MM.1S (cell line): Measurements from ENCODE around the gene ZFP90.

Experiments
- DNase-seq: peaks from one replicate; pipeline ENCODE4 v3.0.0-alpha.2; 2015
- H2AFZ ChIP-seq: fragments of 300-600 bp; sonication (generic); 2 replicates; pipeline ENCODE4 v1.6.0; 2016; ENCODE audit warnings: antibody characterized with exemption, low read length
- H3F3A ChIP-seq: fragments of 300-600 bp; sonication (generic); 2 replicates; pipeline ENCODE4 v1.6.1; 2016; ENCODE audit warnings: mild to moderate bottlenecking, antibody characterized with exemption, low read length, moderate library complexity, mixed read lengths; ENCODE audit not compliant: insufficient read depth
- H3K27ac ChIP-seq: fragments of 300-600 bp; sonication (generic); 2 replicates; pipeline ENCODE4 v1.5.1; 2016; ENCODE audit warnings: mild to moderate bottlenecking, low read length
- H3K27me3 ChIP-seq: fragments of 300-600 bp; sonication (generic); replicated peaks from 2 replicates; pipeline ENCODE4 v1.6.0; 2016; ENCODE audit warnings: low read length; ENCODE audit not compliant: insufficient read depth
- H3K36me3 ChIP-seq: fragments of 300-600 bp; sonication (generic); replicated peaks from 2 replicates; pipeline ENCODE4 v1.6.1; 2016; ENCODE audit warnings: mild to moderate bottlenecking, low read length, mixed read lengths; ENCODE audit not compliant: insufficient read depth
- H3K4me1 ChIP-seq: fragments of 300-600 bp; sonication (generic); 2 replicates; pipeline ENCODE4 v1.6.1; 2016; ENCODE audit warnings: low read length, mixed read lengths
- H3K4me2 ChIP-seq: fragments of 300-600 bp; sonication (generic); 2 replicates; pipeline ENCODE4 v1.6.0; 2016; ENCODE audit warnings: low read depth, low read length
- H3K4me3 ChIP-seq: fragments of 300-600 bp; sonication (generic); 2 replicates; pipeline ENCODE4 v1.5.1; 2016; ENCODE audit warnings: low read length, mixed read lengths
- H3K79me2 ChIP-seq: fragments of 300-600 bp; sonication (generic); 2 replicates; pipeline ENCODE4 v1.6.1; 2016; ENCODE audit warnings: mixed run types, low read length, mixed read lengths
- H3K9ac ChIP-seq: fragments of 300-600 bp; sonication (generic); 2 replicates; pipeline ENCODE4 v1.6.1; 2016; ENCODE audit warnings: low read length, mixed read lengths
- H3K9me2 ChIP-seq: fragments of 300-600 bp; sonication (generic); replicated peaks from 2 replicates; pipeline ENCODE4 v1.6.1; 2016; ENCODE audit warnings: mild to moderate bottlenecking, low read length, mixed read lengths; ENCODE audit not compliant: insufficient read depth
- H3K9me3 ChIP-seq: fragments of 300-600 bp; sonication (generic); replicated peaks from 2 replicates; pipeline ENCODE4 v1.6.1; 2016; ENCODE audit warnings: mild to moderate bottlenecking, low read length, mixed read lengths; ENCODE audit not compliant: insufficient read depth
- H4K20me1 ChIP-seq: fragments of 300-600 bp; sonication (generic); 2 replicates; pipeline ENCODE4 v1.6.1; 2016; ENCODE audit warnings: mild to moderate bottlenecking, low read length, moderate library complexity, mixed read lengths; ENCODE audit not compliant: insufficient read depth
- EZH2 ChIP-seq: fragments of 300-600 bp; sonication (generic); optimal IDR thresholded peaks from 2 replicates; pipeline ENCODE3; 2017; ENCODE audit warnings: low read depth, mild to moderate bottlenecking, antibody characterized with exemption, low read length, mixed read lengths
- EZH2phosphoT487 ChIP-seq: fragments of 300-600 bp; sonication (generic); IDR thresholded peaks from 2 replicates; pipeline ENCODE4 v1.6.1; 2018; ENCODE audit warnings: antibody characterized with exemption, low read length
- TF ChIP-seq, protein P1 (sequence below): fragments of 300-600 bp; sonication (generic); IDR thresholded peaks from 2 replicates; pipeline ENCODE4 v1.5.1; 2016; ENCODE audit warnings: antibody characterized with exemption, low read length, mixed read lengths

Gene ZFP90

GRCh38 chr16:68596266-68596665, 57.2 kb downstream of the ZFP90 start:
- no peak for DNase-seq
- Histone ChIP-seq H2AFZ (no peak overlapping the region), H3K9ac (no peak overlapping the region), H3K27ac (no peak overlapping the region), H3K4me2 (no peak overlapping the region), H3K4me1 (no peaks in the 10 kb centered on the region), H4K20me1 (no peaks in the 10 kb centered on the region), H3K36me3 (no peaks in the 10 kb centered on the region), H3K27me3 (no peaks in the 10 kb centered on the region), H3K79me2 (no peaks in the 10 kb centered on the region), H3F3A (no peaks in the 10 kb centered on the region), H3K9me2 (no peaks in the 10 kb centered on the region), H3K9me3 (no peaks in the 10 kb centered on the region), H3K4me3 (no peak overlapping the region)
- TF ChIP-seq EZH2phosphoT487 (no peak), EZH2 (no peak)
- TF ChIP-seq, protein P1, sequence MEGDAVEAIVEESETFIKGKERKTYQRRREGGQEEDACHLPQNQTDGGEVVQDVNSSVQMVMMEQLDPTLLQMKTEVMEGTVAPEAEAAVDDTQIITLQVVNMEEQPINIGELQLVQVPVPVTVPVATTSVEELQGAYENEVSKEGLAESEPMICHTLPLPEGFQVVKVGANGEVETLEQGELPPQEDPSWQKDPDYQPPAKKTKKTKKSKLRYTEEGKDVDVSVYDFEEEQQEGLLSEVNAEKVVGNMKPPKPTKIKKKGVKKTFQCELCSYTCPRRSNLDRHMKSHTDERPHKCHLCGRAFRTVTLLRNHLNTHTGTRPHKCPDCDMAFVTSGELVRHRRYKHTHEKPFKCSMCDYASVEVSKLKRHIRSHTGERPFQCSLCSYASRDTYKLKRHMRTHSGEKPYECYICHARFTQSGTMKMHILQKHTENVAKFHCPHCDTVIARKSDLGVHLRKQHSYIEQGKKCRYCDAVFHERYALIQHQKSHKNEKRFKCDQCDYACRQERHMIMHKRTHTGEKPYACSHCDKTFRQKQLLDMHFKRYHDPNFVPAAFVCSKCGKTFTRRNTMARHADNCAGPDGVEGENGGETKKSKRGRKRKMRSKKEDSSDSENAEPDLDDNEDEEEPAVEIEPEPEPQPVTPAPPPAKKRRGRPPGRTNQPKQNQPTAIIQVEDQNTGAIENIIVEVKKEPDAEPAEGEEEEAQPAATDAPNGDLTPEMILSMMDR, result no peak

- no peaks in the 10 kb centered on the region for H3K9me2 ChIP-seq
- H3F3A ChIP-seq, result no peaks in the 10 kb centered on the region
- no peak overlapping the region for H3K4me2 ChIP-seq
- H4K20me1 ChIP-seq, result no peaks in the 10 kb centered on the region
- no peaks in the 10 kb centered on the region for H3K27me3 ChIP-seq
- no peak overlapping the region for H2AFZ ChIP-seq
- H3K27ac ChIP-seq, result no peak overlapping the region
- TF ChIP-seq EZH2phosphoT487, result no peak
- H3K4me3 ChIP-seq, result no peak overlapping the region
- no peaks in the 10 kb centered on the region for H3K4me1 ChIP-seq
- H3K9ac ChIP-seq, result no peak overlapping the region
- H3K9me3 ChIP-seq, result no peaks in the 10 kb centered on the region
- DNase-seq, result no peak
- no peaks in the 10 kb centered on the region for H3K79me2 ChIP-seq
- H3K36me3 ChIP-seq, result no peaks in the 10 kb centered on the region
These were observed 60.5 kb downstream of the ZFP90 start for GRCh38 chr16:68599586-68599985.

DNA sequence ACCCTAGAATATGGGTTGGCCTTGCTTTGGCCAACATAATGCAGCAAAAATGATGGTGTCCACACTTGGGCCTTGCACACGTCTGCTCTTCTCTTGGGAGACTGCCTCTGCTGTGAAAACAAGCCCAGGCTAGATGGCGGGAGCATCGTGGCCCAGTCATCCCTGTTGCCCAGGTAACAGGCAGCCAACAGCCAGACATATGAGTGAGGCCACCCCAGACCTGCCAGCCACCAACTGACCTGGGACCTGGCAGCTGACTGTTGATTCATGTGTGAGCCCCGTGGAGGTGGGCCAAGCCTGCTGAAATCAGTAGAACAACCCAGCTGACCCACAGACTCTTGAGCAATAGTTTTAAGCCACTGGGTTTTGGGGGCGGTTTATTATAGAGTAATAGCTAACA, 66.7 kb downstream of the ZFP90 start:
- H2AFZ ChIP-seq, result no peak overlapping the region
- TF ChIP-seq EZH2 (no peak), EZH2phosphoT487 (no peak)
- DNase-seq, result no peak

DNA sequence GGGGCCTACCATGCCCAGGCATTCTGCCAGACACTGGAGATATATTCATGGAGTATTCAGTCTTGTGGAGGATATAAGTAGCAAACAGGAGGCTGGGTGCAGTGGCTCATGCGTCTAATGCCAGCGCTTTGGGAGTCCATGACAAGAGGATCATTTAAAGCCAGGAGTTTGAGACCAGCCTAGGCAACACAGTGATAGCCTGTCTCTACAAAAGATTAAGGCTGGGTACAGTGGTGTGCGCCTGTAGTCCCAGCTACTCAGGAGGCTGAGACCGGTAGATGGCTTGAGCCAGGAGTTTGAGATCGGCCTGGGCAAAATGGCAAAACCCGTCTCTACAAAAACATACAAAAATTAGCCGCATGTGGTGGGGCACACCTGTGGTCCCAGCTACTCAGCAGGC, 68.4 kb downstream of the ZFP90 start:
- Histone ChIP-seq H4K20me1 (no peaks in the 10 kb centered on the region), H3K27me3 (no peaks in the 10 kb centered on the region), H3K9ac (no peak overlapping the region), H3K27ac (no peak overlapping the region), H3K4me3 (no peak overlapping the region), H2AFZ (no peak overlapping the region), H3K4me1 (no peaks in the 10 kb centered on the region), H3K9me2 (no peaks in the 10 kb centered on the region), H3K4me2 (no peak overlapping the region), H3K36me3 (no peaks in the 10 kb centered on the region), H3K79me2 (no peaks in the 10 kb centered on the region), H3K9me3 (no peaks in the 10 kb centered on the region), H3F3A (no peaks in the 10 kb centered on the region)
- TF ChIP-seq, protein P1, result no peak
- TF ChIP-seq EZH2phosphoT487, result no peak
- no peak for TF ChIP-seq EZH2
- no peak for DNase-seq

More for the DNA sequence above, 66.7 kb downstream of the ZFP90 start:
- no peak overlapping the region for H3K27ac ChIP-seq
- no peak overlapping the region for H3K9ac ChIP-seq
- H3K9me3 ChIP-seq, result no peaks in the 10 kb centered on the region
- H3K9me2 ChIP-seq, result no peaks in the 10 kb centered on the region
- H3K4me1 ChIP-seq, result no peaks in the 10 kb centered on the region
- no peaks in the 10 kb centered on the region for H3K79me2 ChIP-seq
- H3K4me3 ChIP-seq, result no peak overlapping the region
- H3F3A ChIP-seq, result no peaks in the 10 kb centered on the region
- no peaks in the 10 kb centered on the region for H4K20me1 ChIP-seq
- no peaks in the 10 kb centered on the region for H3K36me3 ChIP-seq
- no peak overlapping the region for H3K4me2 ChIP-seq
- H3K27me3 ChIP-seq, result no peaks in the 10 kb centered on the region
